KMS-11 (cell line): Measurements from ENCODE around the gene MAF.

Experiments
- H2AFZ ChIP-seq: fragments of 200-600 bp; sonication (generic); 2 replicates; pipeline ENCODE4 v1.6.1; 2016; ENCODE audit warnings: antibody characterized with exemption, mixed run types, low read depth
- H3K27ac ChIP-seq: fragments of 200-600 bp; sonication (generic); 2 replicates; pipeline ENCODE4 v1.6.1; 2016; ENCODE audit warnings: mild to moderate bottlenecking, mixed run types
- H3K27me3 ChIP-seq: fragments of 200-600 bp; sonication (generic); 2 replicates; pipeline ENCODE4 v1.6.1; 2017; ENCODE audit warnings: mild to moderate bottlenecking, low read depth, mixed run types, moderate library complexity; ENCODE audit not compliant: insufficient read depth
- H3K36me3 ChIP-seq: fragments of 200-600 bp; sonication (generic); 2 replicates; pipeline ENCODE4 v1.6.1; 2017; ENCODE audit warnings: mild to moderate bottlenecking, mixed run types; ENCODE audit not compliant: insufficient read depth
- H3K4me1 ChIP-seq: fragments of 200-600 bp; sonication (generic); 2 replicates; pipeline ENCODE4 v1.6.1; 2016; ENCODE audit warnings: mild to moderate bottlenecking, low read depth, mixed run types; ENCODE audit not compliant: poor library complexity, severe bottlenecking
- H3K4me2 ChIP-seq: fragments of 200-600 bp; sonication (generic); 2 replicates; pipeline ENCODE4 v1.7.0; 2016; ENCODE audit warnings: mild to moderate bottlenecking, mixed run types
- H3K4me3 ChIP-seq: fragments of 200-600 bp; sonication (generic); IDR thresholded peaks from 2 replicates; pipeline ENCODE4 v1.6.1; 2017; ENCODE audit warnings: low read depth, low read length, mixed read lengths; ENCODE audit not compliant: insufficient read depth
- H3K79me2 ChIP-seq: fragments of 200-600 bp; sonication (generic); 2 replicates; pipeline ENCODE4 v1.6.1; 2016; ENCODE audit warnings: low read depth, mixed run types; ENCODE audit not compliant: insufficient read depth
- H3K9ac ChIP-seq: fragments of 200-600 bp; sonication (generic); 2 replicates; pipeline ENCODE4 v1.6.1; 2016; ENCODE audit warnings: mild to moderate bottlenecking, mixed run types
- H4K20me1 ChIP-seq: fragments of 200-600 bp; sonication (generic); 2 replicates; pipeline ENCODE4 v1.6.1; 2016; ENCODE audit warnings: mild to moderate bottlenecking, mixed run types; ENCODE audit not compliant: insufficient read depth
- CTCF ChIP-seq: fragments of 200-600 bp; sonication (generic); conservative IDR thresholded peaks from 2 replicates; pipeline ENCODE4 v1.6.1; 2017; ENCODE audit warnings: low read depth, mild to moderate bottlenecking, antibody characterized with exemption, low read length, moderate library complexity, mixed read lengths

MAF gene

GRCh38 chr16:79603055-79603454 is 2.5 kb upstream of the MAF start:
- no peak overlapping the region; the same call in 1 of the 2 replicates for H3K27ac ChIP-seq
- peaks cover 12% of the 10 kb centered on the region for H3K79me2 ChIP-seq
- H3K4me3 ChIP-seq, result no peak overlapping the region
- no peak for TF ChIP-seq CTCF
- H3K4me1 ChIP-seq, result peaks cover 27% of the 10 kb centered on the region
- H2AFZ ChIP-seq, result 0 out of 2 replicates have a peak overlapping the region, but pooled peaks have one; percentile 42
- 0 out of 2 replicates have a peak, but pooled peaks cover under 1% of the 10 kb centered on the region for H3K36me3 ChIP-seq
- peak overlapping the region; percentile 65 for H3K4me2 ChIP-seq
- H3K9ac ChIP-seq, result no peak overlapping the region
- no peaks in the 10 kb centered on the region for H4K20me1 ChIP-seq
- no peaks in the 10 kb centered on the region for H3K27me3 ChIP-seq

GRCh38 chr16:79602628-79603014 is 2.1 kb upstream of the MAF start:
- H2AFZ ChIP-seq, result peak overlapping the region; percentile 42; the same call in 1 of the 2 replicates
- H3K36me3 ChIP-seq, result 0 out of 2 replicates have a peak, but pooled peaks cover 5% of the 10 kb centered on the region
- H3K9ac ChIP-seq, result 0 out of 2 replicates have a peak overlapping the region, but pooled peaks have one; percentile 84
- H4K20me1 ChIP-seq, result no peaks in the 10 kb centered on the region
- peaks cover 27% of the 10 kb centered on the region for H3K4me1 ChIP-seq
- H3K79me2 ChIP-seq, result peaks cover 16% of the 10 kb centered on the region
- H3K4me2 ChIP-seq, result peak overlapping the region; percentile 65
- no peak overlapping the region for H3K4me3 ChIP-seq
- H3K27ac ChIP-seq, result peak overlapping the region; percentile 95; the same call in 1 of the 2 replicates
- no peaks in the 10 kb centered on the region for H3K27me3 ChIP-seq
- TF ChIP-seq CTCF, result no peak

DNA sequence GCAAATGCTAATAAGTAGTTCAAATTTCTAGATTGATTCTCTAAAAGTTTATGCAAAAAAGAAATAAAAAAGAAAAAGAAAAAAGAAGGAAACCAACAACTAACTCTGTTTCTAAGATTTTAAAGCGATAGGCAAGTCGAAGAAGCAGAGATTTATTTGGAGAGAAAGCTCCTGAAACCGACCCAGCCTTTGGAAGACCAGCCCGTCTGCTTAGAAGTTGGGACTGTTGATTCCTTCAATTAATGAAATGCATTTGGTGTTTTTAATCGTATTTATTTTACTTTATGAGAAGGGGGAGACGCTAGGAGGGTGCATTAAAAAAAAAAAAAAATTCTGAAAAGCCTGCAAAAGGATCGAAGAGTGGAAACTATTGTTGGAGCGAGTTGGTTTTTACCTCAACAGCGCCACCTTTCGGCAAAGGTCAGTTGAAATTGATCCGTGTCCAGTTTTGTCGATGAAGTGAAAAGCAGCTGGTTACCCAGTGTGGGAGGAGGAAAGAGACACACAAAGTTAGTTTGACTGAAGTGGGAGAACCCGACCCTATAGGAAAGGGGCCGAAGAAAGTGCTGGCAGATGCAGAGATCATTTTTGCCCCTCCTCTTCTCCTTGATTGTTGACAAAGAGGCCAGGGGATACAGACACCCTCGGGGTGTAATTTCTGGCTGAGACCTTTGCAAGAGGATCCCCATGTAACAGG is 1.5 kb upstream of the MAF start:
- Histone ChIP-seq H2AFZ (peak overlapping the region; percentile 42), H3K79me2 (peaks cover 22% of the 10 kb centered on the region), H3K4me3 (no peak overlapping the region), H3K4me1 (peaks cover 27% of the 10 kb centered on the region), H3K9ac (peak overlapping the region; percentile 84; the same call in 1 of the 2 replicates), H4K20me1 (no peaks in the 10 kb centered on the region), H3K4me2 (peak overlapping the region; percentile 65), H3K36me3 (0 out of 2 replicates have a peak, but pooled peaks cover 7% of the 10 kb centered on the region), H3K27ac (peak overlapping the region; percentile 95), H3K27me3 (no peaks in the 10 kb centered on the region)
- TF ChIP-seq CTCF, result peak; percentile 96

GRCh38 chr16:79601092-79601930 is 774 bp upstream of the MAF start:
- H3K36me3 ChIP-seq, result 0 out of 2 replicates have a peak, but pooled peaks cover 7% of the 10 kb centered on the region
- peak overlapping the region; percentile 65 for H3K4me2 ChIP-seq
- no peaks in the 10 kb centered on the region for H3K27me3 ChIP-seq
- TF ChIP-seq CTCF, result no peak
- H4K20me1 ChIP-seq, result no peaks in the 10 kb centered on the region
- H3K79me2 ChIP-seq, result peaks cover 29% of the 10 kb centered on the region
- peak overlapping the region; percentile 84 for H3K9ac ChIP-seq
- H3K4me1 ChIP-seq, result peaks cover 27% of the 10 kb centered on the region
- H3K27ac ChIP-seq, result peak overlapping the region; percentile 95
- H2AFZ ChIP-seq, result peak overlapping the region; percentile 42
- no peak overlapping the region for H3K4me3 ChIP-seq
